Peyer's patch (tissue), 4 donors: Measurements from ENCODE around the gene KCNC1. TPM values are rescaled to one million over a fixed set of nuclear protein-coding genes. Genes with fewer than 3 reads are reported as not detected.

ENCODE experiments used
- DNase-seq, 3 donors: peaks; one replicate each; pipeline ENCODE4 v3.0.0-alpha.2; 2017 to 2019
- H3K27ac ChIP-seq, 4 donors: fragments of 200-600 bp; sonication (generic); one replicate each; pipeline ENCODE4 v1.5.1; 2016 to 2019
- H3K27me3 ChIP-seq, 2 donors: fragments of 200-600 bp; sonication (generic); one replicate each; pipeline ENCODE4 v1.5.1; 2019
- H3K36me3 ChIP-seq, 3 donors: fragments of 200-600 bp; sonication (generic); one replicate each; pipeline ENCODE4 v1.5.1; 2016 to 2019
- H3K4me1 ChIP-seq, 4 donors: fragments of 200-600 bp; sonication (generic); one replicate each; pipeline ENCODE4 v1.5.1; 2016 to 2019
- H3K4me3 ChIP-seq, 4 donors: fragments of 200-600 bp; sonication (generic); 1 replicate in 3 of 4; 2 replicates in 1 of 4; pipeline ENCODE4 v1.5.1; 2016 to 2019; ENCODE audit warnings: mild to moderate bottlenecking in 1 of 4
- H3K9me3 ChIP-seq, 4 donors: fragments of 200-600 bp; sonication (generic); one replicate each; pipeline ENCODE4 v1.5.1; 2016 to 2019; ENCODE audit warnings: mild to moderate bottlenecking in 1 of 4
- POLR2A ChIP-seq, 2 donors: fragments of 450-650 bp; IDR thresholded peaks; one replicate each; pipeline ENCODE4 v1.5.1; 2017; ENCODE audit warnings: antibody characterized with exemption in 2 of 2, mild to moderate bottlenecking in 2 of 2, moderate library complexity in 2 of 2
- total RNA-seq, 4 donors: library from RNA; depleted of rRNA; stranded (reverse); fragments of >200 nt; gene quantifications; one replicate each; pipeline ENCODE4 v1.1.0, GENCODE V29; 2016
- TF ChIP-seq, protein P1 (sequence below), 6 experiments: fragments of 450-650 bp in 4 of 6; fragments of 200-600 bp in 2 of 6; sonication (generic) in 1 of 6; IDR thresholded peaks; one replicate each; pipeline ENCODE4 v1.5.1; 2017 to 2019; ENCODE audit warnings: antibody characterized with exemption in 6 of 6, mild to moderate bottlenecking in 3 of 6, moderate library complexity in 1 of 6

KCNC1 gene
- total RNA-seq, 4 donors from 2014 or later: 0.13 to 9.9 TPM; not detected in 2

DNA sequence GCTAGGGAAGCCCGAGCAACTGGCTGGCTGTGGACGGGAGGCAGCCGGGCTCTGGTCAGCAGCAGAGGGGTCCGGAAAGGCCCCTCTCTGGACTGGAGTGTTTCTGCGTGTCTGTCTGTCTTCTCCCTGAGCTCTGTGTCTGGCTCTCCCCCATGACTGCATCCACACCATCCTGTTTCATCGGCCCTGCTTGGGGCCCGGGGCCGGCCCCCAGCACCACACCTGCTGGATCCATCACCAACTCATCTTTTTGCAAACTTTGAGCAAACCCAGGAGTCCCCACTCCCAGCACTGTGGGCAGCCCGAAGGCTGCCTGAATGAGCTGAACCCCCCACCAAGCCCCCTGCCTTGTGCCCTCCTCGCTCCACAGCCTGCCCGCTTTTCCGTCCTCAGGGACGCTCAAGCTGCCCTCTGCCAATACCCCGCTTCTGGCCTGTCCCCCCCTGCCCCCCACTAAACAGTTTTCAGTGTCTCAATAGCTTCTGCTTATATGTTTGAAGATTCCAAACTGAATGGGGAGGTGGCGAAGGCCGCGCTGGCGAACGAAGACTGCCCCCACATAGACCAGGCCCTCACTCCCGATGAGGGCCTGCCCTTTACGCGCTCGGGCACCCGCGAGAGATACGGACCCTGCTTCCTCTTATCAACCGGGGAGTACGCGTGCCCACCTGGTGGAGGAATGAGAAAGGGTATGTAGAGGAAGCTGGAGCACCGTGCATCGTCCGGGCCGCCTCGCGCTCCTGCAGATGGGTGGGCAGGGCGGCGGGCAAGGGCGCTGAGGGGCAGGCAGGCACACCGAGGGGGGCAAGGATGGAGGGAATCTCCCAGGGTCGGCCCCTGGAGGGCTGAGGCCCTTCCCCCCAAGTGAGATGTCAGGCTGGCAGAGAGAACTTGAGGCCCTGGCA lies 44.6 kb downstream of the KCNC1 start:
- Histone ChIP-seq H3K9me3 (no peaks in the 10 kb centered on the region), H3K27ac (no peak overlapping the region), H3K4me1 (no peaks in the 10 kb centered on the region), H3K4me3 (no peak overlapping the region), H3K27me3 (no peaks in the 10 kb centered on the region), H3K36me3 (no peaks in the 10 kb centered on the region)
- TF ChIP-seq, protein P1, sequence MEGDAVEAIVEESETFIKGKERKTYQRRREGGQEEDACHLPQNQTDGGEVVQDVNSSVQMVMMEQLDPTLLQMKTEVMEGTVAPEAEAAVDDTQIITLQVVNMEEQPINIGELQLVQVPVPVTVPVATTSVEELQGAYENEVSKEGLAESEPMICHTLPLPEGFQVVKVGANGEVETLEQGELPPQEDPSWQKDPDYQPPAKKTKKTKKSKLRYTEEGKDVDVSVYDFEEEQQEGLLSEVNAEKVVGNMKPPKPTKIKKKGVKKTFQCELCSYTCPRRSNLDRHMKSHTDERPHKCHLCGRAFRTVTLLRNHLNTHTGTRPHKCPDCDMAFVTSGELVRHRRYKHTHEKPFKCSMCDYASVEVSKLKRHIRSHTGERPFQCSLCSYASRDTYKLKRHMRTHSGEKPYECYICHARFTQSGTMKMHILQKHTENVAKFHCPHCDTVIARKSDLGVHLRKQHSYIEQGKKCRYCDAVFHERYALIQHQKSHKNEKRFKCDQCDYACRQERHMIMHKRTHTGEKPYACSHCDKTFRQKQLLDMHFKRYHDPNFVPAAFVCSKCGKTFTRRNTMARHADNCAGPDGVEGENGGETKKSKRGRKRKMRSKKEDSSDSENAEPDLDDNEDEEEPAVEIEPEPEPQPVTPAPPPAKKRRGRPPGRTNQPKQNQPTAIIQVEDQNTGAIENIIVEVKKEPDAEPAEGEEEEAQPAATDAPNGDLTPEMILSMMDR (IDR thresholded peaks at IDR 0.05): no peak
- TF ChIP-seq POLR2A (IDR thresholded peaks at IDR 0.05): no peak
- DNase-seq: peak in 1 of 3 donors; percentile 29

DNA sequence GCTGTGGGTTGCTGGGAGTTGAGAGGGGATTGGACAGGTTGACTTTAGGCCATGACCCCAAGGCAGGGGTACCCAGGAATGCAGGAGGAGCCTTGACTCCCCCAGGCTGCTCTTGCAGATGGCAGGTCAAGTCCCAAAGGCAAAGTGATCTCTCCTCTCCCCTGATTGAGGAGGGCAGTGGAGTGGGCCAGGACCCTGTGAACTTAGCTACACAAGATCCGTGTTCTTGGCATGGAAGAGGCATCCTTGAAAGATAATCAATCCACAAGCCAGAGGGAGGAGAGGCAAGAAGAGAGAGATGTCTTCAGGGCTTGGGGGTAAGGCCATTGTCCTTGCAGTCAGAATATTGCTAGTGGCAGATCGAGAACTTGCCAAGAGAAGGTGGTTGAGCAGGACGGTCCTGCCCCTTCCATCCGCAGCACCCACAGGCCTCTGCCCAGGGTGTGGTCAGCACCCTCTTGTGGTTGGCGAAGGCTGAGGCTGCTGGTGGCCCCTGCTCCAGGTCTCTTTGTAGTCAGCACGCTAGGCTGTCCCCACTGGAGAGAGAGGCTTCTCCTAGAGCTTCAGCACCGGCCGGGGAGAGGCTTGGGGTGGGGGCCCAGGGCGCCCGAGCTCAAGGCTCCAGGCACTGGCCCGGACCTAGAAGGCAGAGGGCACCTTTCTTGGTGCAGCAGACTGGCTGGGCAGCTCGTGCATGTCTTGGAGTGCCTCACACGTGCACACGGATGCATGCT lies 45.4 kb downstream of the KCNC1 start:
- H3K27me3 ChIP-seq: no peaks in the 10 kb centered on the region
- H3K36me3 ChIP-seq: no peaks in the 10 kb centered on the region
- H3K4me3 ChIP-seq: no peak overlapping the region
- no peaks in the 10 kb centered on the region for H3K4me1 ChIP-seq
- H3K9me3 ChIP-seq: no peaks in the 10 kb centered on the region
- DNase-seq: peak in 1 of 3 donors; percentile 28
- TF ChIP-seq POLR2A (IDR thresholded peaks at IDR 0.05): no peak
- TF ChIP-seq, protein P1 (IDR thresholded peaks at IDR 0.05): no peak
- no peak overlapping the region for H3K27ac ChIP-seq

DNA sequence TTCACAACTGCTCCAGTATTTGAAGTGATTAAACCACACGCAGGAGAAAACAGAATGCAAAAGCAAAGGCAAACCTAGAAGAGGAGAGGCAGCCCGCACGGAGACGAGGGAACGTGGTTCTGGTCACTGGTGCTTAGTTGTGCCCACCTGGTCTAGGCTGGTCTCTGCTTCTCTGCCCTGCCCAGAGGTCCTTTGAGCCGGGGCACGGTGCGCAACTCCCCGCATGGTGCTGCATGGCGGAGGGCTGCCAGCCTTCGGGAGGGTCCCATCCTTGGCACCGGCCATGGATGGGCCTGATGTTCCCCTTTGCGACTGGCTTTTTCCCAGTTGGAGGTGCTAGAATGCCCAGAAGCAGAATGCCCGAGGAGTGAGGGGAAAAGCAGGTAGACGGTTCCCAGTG lies 46.1 kb downstream of the KCNC1 start:
- TF ChIP-seq, protein P1 (IDR thresholded peaks at IDR 0.05): no peak
- no peak for TF ChIP-seq POLR2A (IDR thresholded peaks at IDR 0.05)
- H3K27me3 ChIP-seq: no peaks in the 10 kb centered on the region
- H3K4me3 ChIP-seq: no peak overlapping the region
- no peaks in the 10 kb centered on the region for H3K9me3 ChIP-seq
- no peak overlapping the region for H3K27ac ChIP-seq
- DNase-seq: peak in 1 of 3 donors; percentile 35
- H3K4me1 ChIP-seq: no peaks in the 10 kb centered on the region
- H3K36me3 ChIP-seq: no peaks in the 10 kb centered on the region

DNA sequence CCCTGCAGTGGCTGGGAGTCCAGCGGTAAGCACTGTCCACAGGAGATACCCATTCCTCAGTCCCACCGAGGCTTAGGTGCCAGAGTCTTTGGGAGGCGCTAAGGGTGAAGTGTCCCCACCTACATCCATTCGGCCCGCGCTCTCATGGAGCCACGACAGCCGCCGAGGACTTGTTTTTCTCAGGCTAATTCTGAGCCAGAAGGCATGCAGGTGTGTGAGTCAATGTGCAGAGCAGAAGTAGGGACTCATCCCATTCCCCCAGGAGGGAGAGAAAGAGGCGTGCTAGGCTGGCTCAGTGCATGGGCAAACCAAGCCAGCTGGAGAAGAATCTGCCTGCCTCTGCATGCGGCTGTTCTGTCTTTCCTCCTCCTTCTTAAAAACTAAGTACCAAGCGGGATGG lies 46.6 kb downstream of the KCNC1 start:
- Histone ChIP-seq H3K4me3 (no peak overlapping the region), H3K4me1 (no peaks in the 10 kb centered on the region), H3K27ac (no peak overlapping the region), H3K9me3 (no peaks in the 10 kb centered on the region), H3K36me3 (no peaks in the 10 kb centered on the region), H3K27me3 (no peaks in the 10 kb centered on the region)
- TF ChIP-seq, protein P1 (IDR thresholded peaks at IDR 0.05): no peak
- TF ChIP-seq POLR2A (IDR thresholded peaks at IDR 0.05): no peak
- DNase-seq: no peak

DNA sequence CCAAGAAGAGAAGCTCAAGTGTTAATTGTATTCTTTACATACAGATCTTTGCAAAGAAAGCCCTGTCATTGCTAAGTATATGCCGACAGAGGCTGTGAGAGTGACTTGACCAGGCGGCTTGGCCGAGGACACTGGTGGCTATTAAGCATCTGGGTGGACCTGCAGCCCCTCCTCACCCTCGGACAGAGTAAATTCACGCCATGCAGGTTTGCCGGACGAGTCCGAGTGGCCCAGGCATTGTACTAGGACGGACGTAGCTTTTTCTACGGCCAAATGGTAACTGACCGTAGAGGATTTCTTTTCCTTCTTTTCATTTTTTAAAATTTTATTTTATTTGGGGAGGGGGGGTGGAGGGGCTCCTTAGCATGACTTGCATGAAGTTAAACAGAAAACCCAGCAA lies 47.0 kb downstream of the KCNC1 start:
- no peaks in the 10 kb centered on the region for H3K4me1 ChIP-seq
- no peak for TF ChIP-seq POLR2A (IDR thresholded peaks at IDR 0.05)
- TF ChIP-seq, protein P1 (IDR thresholded peaks at IDR 0.05): no peak
- no peak overlapping the region for H3K27ac ChIP-seq
- H3K9me3 ChIP-seq: no peaks in the 10 kb centered on the region
- H3K36me3 ChIP-seq: no peaks in the 10 kb centered on the region
- no peak for DNase-seq
- H3K4me3 ChIP-seq: no peak overlapping the region
- H3K27me3 ChIP-seq: no peaks in the 10 kb centered on the region
